ENCODE data around the gene DPF3.

The DPF3 gene

DNA sequence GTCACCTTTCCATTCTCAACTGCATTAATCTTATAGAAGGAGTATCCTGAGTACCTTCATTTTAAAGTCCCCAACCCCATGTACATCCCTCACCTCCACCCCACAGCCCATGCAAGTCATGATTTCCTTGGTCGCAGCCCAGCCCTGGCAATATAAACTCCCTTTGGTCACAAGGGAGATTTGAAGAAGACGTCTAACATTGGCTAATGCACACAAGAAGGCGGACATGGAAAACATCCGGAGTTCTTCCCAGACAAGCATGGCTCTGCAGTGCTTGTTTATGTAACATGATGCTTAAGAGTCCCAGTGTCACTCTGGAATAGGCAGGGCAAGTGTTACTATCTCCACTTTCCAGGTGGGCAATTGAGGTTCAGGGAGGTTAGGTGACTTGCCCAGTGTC lies 277.6 kb downstream of the DPF3 start:
- TF ChIP-seq, protein P1, sequence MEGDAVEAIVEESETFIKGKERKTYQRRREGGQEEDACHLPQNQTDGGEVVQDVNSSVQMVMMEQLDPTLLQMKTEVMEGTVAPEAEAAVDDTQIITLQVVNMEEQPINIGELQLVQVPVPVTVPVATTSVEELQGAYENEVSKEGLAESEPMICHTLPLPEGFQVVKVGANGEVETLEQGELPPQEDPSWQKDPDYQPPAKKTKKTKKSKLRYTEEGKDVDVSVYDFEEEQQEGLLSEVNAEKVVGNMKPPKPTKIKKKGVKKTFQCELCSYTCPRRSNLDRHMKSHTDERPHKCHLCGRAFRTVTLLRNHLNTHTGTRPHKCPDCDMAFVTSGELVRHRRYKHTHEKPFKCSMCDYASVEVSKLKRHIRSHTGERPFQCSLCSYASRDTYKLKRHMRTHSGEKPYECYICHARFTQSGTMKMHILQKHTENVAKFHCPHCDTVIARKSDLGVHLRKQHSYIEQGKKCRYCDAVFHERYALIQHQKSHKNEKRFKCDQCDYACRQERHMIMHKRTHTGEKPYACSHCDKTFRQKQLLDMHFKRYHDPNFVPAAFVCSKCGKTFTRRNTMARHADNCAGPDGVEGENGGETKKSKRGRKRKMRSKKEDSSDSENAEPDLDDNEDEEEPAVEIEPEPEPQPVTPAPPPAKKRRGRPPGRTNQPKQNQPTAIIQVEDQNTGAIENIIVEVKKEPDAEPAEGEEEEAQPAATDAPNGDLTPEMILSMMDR (IDR thresholded peaks at IDR 0.05; ENCODE audit: borderline replicate concordance, insufficient read depth, low read depth, low read length): no peak
- no peak overlapping the region for H3K4me3 ChIP-seq (ENCODE audit: low read depth, low read length)

DNA sequence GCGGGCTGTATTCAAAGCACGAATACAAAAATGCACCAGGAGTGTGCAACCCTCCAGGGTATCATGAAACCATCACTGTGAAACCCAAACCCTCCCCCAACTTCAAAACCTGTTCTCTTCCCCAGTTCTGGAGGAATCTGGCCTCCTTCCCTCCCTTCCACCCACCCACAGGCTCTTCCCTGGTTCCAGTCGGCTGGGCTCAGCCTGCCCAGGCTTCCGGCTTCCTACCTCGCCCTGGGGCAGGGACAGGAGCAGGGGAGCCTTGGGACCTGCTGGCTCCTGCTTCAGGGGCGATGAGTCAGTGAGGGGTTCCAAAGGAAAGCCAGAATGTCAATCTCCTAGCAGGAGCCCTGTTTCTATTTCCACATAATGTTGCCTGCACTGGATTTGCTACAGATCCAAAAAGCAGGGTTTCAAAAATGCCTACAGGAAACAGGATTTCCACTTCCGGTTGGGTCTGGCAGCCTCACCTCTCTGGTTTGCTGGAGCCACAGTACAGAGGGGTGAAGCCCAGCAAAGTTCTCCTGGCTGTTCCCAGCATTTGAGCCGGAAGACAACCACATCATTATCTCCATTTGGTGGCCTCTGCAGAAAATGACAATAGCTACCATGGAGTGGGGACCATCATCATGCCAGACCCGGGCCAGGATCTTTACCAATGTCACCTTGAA lies 278.3 kb downstream of the DPF3 start:
- H3K4me3 ChIP-seq (ENCODE audit: low read depth, low read length): no peak overlapping the region
- TF ChIP-seq, protein P1 (IDR thresholded peaks at IDR 0.05; ENCODE audit: borderline replicate concordance, insufficient read depth, low read depth, low read length): no peak

DNA sequence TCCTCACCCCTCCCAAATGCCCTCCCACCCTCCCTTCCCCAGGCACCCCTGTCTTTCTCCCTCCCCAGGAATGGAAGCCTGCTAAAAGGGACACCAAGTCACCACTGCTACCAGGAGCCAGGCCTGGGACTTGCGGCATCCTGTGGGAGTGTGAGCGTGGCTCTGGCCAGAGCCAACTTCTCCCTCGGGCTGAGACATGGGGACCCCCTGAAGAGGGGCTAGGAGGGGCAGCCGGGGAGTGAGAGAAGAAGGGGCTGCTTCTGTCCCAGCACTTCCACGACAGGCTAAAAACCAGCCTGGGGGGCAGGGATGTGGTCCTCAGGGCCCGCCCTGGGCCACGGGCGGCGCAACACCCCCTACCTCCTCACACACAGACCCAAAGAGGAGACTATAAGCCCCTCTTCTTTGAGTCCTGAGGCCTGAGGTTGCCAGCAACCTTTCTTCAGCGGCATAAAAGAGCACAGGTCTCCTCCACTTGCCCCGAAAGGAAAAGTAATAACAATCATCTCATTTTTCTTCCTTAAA lies 278.9 kb downstream of the DPF3 start:
- TF ChIP-seq, protein P1 (IDR thresholded peaks at IDR 0.05; ENCODE audit: borderline replicate concordance, insufficient read depth, low read depth, low read length): no peak
- no peak overlapping the region for H3K4me3 ChIP-seq (ENCODE audit: low read depth, low read length)

DNA sequence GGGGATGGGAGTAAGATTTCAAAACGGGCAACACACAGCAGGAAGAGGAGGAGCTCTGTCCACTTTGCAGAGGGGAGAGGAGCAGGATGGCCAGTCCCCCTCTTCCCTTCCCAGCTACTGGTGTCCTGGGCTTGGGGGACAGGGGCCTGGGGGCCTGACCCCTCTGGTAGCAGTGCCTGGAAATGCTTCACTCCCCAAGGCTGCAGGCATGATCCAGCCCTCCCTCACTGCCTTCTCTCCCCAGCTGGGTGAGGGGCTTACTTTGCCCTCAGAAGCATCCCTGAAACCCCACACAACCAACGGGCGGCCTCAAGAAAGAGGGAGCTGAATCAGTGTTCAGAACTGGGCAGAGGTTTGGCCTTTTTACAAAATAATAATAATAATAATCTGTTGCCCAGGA lies 279.5 kb downstream of the DPF3 start:
- TF ChIP-seq, protein P1 (IDR thresholded peaks at IDR 0.05; ENCODE audit: borderline replicate concordance, insufficient read depth, low read depth, low read length): no peak
- H3K4me3 ChIP-seq (ENCODE audit: low read depth, low read length): no peak overlapping the region

DNA sequence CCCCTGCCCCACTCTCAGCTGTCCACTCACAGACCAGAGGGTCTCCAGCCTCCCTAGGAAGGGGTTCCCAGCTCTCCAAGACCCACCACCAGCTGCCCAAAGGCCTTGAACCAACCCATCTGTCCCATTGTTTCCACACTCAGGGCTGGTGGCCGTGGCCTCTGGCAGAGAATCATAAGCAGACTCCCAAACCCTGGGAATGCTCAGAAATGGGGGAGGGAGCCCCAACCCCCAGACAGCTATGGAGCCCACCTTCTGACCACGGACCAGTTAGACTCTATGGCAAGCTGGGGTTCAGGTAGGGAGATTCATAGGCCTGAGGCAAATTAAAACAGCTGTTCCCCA lies 280.0 kb downstream of the DPF3 start:
- H3K4me3 ChIP-seq (ENCODE audit: low read depth, low read length): no peak overlapping the region
- TF ChIP-seq, protein P1 (IDR thresholded peaks at IDR 0.05; ENCODE audit: borderline replicate concordance, insufficient read depth, low read depth, low read length): no peak

DNA sequence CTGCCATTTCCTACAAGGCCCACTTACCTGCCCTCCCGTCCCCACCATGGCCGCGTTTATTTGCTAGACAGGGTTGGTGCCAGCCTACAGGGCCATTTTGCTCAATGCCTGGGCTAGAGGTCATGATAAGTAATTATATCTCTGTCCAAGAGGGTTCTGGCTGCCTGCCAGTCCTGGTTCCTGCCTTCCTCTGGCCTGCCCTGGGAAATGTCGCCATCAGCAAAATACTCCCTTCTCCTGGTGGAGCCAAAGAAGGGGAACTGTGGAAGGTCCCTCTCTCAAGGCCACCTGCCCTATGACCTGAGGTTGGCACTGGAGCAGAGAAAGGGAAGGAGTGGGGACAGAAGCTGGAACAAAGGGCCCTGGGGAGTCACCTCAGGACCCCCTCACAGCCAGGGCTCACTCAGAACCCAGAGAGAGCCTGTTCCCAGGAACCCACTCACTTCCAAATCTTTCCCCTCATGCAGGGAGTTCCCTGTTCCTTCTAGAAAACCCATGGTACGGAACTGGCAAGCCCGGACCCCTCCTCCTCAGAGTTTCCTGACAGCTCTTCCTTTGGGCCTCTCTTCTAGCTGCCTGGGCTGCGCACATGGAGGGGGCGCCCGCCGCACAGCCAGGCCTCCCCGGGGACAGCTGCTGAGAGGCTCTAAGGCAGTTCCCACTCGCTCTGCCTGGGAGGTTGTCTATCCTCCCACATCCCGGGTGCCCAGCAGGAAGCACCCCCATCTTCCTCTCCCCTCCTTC lies 280.5 kb downstream of the DPF3 start:
- TF ChIP-seq, protein P1 (IDR thresholded peaks at IDR 0.05; ENCODE audit: borderline replicate concordance, insufficient read depth, low read depth, low read length): no peak
- no peak overlapping the region for H3K4me3 ChIP-seq (ENCODE audit: low read depth, low read length)

DNA sequence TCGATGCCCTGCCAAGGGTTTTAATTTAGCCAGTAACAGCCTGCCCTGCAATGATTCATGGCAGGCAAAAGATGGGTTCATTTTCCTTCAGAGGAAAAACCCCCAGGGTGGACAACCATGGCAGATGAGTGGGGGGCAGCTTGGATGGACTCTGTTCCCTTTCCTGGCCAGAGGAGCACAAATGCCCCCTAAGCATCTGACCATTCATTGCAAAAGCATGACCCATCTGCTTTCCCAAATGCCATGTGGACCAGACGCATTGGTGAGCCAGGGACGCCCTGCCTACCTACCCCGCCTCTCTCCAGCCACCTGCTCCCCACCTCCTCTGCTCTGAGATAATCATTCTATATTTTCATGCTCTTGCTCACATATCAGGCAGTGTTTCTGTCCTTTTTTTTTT lies 281.9 kb downstream of the DPF3 start:
- no peak overlapping the region for H3K4me3 ChIP-seq (ENCODE audit: low read depth, low read length)
- TF ChIP-seq, protein P1 (IDR thresholded peaks at IDR 0.05; ENCODE audit: borderline replicate concordance, insufficient read depth, low read depth, low read length): no peak
